Spinal cord (tissue), 10 donors: ENCODE measurements around the gene ATP6V0E2. TPM values are rescaled to one million over a fixed set of nuclear protein-coding genes. Genes with fewer than 3 reads are reported as not detected.
A peak's percentile ranks its signal among the peaks of the same experiment; 100 is the strongest.
"Not testable (repeated sequence)": the region's sequence is repeated elsewhere in the genome, so short reads cannot be mapped to it uniquely, and the experiment has no call there.

Experiments used
- DNase-seq, 6 donors: peaks; one replicate each; pipeline versions ENCODE4 v3.0.0 to v3.0.0-alpha.2; 2013 to 2015; ENCODE audit warnings: low spot score in 6 of 6, low read depth in 4 of 6
- H3K27ac ChIP-seq: one replicate; pipeline ENCODE4 v1.5.1; 2013; ENCODE audit warnings: low read depth, low read length, control low read depth
- H3K27me3 ChIP-seq: one replicate; pipeline ENCODE4 v1.6.1; 2013; ENCODE audit warnings: low read length; ENCODE audit not compliant: control insufficient read depth, insufficient read depth
- H3K36me3 ChIP-seq: one replicate; pipeline ENCODE4 v1.6.1; 2013; ENCODE audit warnings: low read length; ENCODE audit not compliant: control insufficient read depth, insufficient read depth
- H3K4me1 ChIP-seq: one replicate; pipeline ENCODE4 v1.6.1; 2013; ENCODE audit warnings: low read length; ENCODE audit not compliant: control insufficient read depth, insufficient read depth
- H3K4me3 ChIP-seq: one replicate; pipeline ENCODE4 v1.5.1; 2013; ENCODE audit warnings: low read depth, low read length, control low read depth
- H3K9me3 ChIP-seq: one replicate; pipeline ENCODE4 v1.6.1; 2013; ENCODE audit warnings: low read length; ENCODE audit not compliant: control insufficient read depth, insufficient read depth
- WGBS: methylation state at CpG from one replicate; pipeline ENCODE4 v1.1.5; 2013; ENCODE audit warnings: missing lambda C conversion rate; ENCODE audit not compliant: insufficient coverage; 5-methylcytosine and 5-hydroxymethylcytosine counted together
- polyA plus RNA-seq, 2 donors: library from polyadenylated mRNA; unstranded; fragments of 120-200 nt; gene quantifications; one replicate each; pipeline ENCODE4 v1.2.1, GENCODE V29; 2013; ENCODE audit not compliant: insufficient read length in 2 of 2
- small RNA-seq: library from RNA; depleted of rRNA; stranded (forward); fragments of <200 nt; gene quantifications from one replicate; pipeline ENCODE3, GENCODE V24; 2014; ENCODE audit warnings: low replicate concordance
- total RNA-seq, 2 donors: library from RNA; depleted of rRNA in 1 of 2; stranded (reverse); fragments of 120-200 nt in 1 of 2; fragments of >200 nt in 1 of 2; gene quantifications; one replicate each; pipeline versions ENCODE4 v1.2.3 to v1.2.4, GENCODE V29; 2013 to 2014
- donor health status: healthy.

The ATP6V0E2 gene
- total and polyA plus RNA-seq, 4 donors: 85.9 to 359 (median 252) TPM

DNA sequence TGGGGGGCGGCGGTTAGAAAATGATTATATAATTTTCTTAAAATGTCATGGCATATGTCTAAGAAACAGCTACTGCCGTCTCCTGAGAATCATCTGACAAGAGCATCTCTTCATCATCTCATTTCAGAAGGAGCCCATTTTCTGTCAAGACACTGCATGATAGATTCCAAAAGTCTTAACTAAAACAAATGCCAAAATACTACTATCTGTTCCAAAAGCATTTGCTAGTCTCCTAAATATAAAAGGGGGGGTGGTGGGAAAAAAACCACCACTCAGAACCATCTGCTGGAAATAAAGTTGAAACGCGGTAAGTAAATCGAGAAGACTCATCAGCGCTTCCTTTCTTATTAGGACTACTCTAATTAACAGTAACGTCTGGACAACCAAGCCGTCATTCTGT, 36.5 kb downstream of the ATP6V0E2 start:
- not testable (repeated sequence) for H3K36me3 ChIP-seq, H3K4me3 ChIP-seq, H3K4me1 ChIP-seq, H3K27ac ChIP-seq, H3K27me3 ChIP-seq, H3K9me3 ChIP-seq
- peak in 1 of 6 donors; percentile 53 for DNase-seq
- WGBS: no CpG with 5 or more reads among the region's 9 CpGs

DNA sequence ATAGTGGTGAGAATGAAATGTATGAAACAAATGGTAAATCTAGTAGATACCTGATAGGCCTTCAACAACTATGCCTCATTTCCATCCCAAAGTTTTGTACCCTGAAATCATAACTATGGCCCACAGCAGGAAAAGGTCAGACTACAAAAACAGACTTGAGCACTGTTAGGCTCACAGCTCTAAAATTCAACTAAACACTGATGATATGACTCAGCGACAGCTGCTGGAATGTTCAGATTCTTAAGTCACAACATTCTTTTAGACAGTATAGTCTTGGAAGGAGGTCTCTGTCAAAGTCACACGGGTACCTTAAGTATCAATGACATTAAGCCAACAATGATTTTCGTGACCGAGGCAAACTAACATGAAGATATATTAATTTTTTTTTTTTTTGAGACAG, 38.4 kb downstream of the ATP6V0E2 start:
- not testable (repeated sequence) for H3K27ac ChIP-seq, H3K36me3 ChIP-seq, H3K4me1 ChIP-seq, H3K27me3 ChIP-seq, DNase-seq, H3K9me3 ChIP-seq, H3K4me3 ChIP-seq
- WGBS: no CpG with 5 or more reads among the region's 4 CpGs

- DNase-seq: peak in 1 of 6 donors; percentile 4
- not testable (repeated sequence) for H3K27me3 ChIP-seq, H3K27ac ChIP-seq, H3K4me1 ChIP-seq, H3K9me3 ChIP-seq, H3K36me3 ChIP-seq, H3K4me3 ChIP-seq
- 42% methylated on average over 5 of the region's 7 CpGs for WGBS
Measured at GRCh38 chr7:149926414-149926813, 52.6 kb downstream of the ATP6V0E2 start.

Small RNA genes lying within 50 kb of the gene (small RNA-seq; reads per million reads assigned to genes)
- gene AC093458.1: not detected

Other genes with a start within 250 kb of the ATP6V0E2 start
- 1 to 10 TPM; 2.8 to 4.1 TPM for gene ZNF467, start 100.4 kb upstream of the ATP6V0E2 start, total RNA-seq
- gene ZNF467, start 100.4 kb upstream of the ATP6V0E2 start, polyA plus RNA-seq: 10 to 100 TPM; 11.6 to 17.5 TPM
- 10 to 100 TPM; 10.3 to 22.4 TPM for gene ZNF862, start 35.6 kb upstream of the ATP6V0E2 start, total RNA-seq
- gene ZNF862, start 35.6 kb upstream of the ATP6V0E2 start, polyA plus RNA-seq: 10 to 100 TPM; 22.0 to 27.9 TPM